ACHN (cell line): Measurements from ENCODE around the gene SGO1.

Experiments used
- DNase-seq: peaks from one replicate; pipeline ENCODE4 v3.0.0-alpha.2; 2015
- in situ Hi-C: cut with HindIII; loops from 2 replicates; pipeline ENCODE4 v1.10.0; 2017; ENCODE audit warnings: low sequenced_read_pairs, low pct_ligation_motif_present, low pct_unique_long_range_greater_than_20kb

SGO1 gene

GRCh38 chr3:20121088-20121487, 64.9 kb downstream of the SGO1 start:
- no peak for DNase-seq
- in situ Hi-C loops = no loop called here
